DND-41 (cell line): ENCODE data around the gene COG8.
"Not testable (repeated sequence)": the region's sequence is repeated elsewhere in the genome, so short reads cannot be mapped to it uniquely, and the experiment has no call there.

Experiments
- ATAC-seq: fragments of 200-7000 bp; cut with Tn5 transposase; 3 replicates; pipeline ENCODE4 v1.9.1; 2021; ENCODE audit warnings: low read depth; ENCODE audit not compliant: insufficient read depth
- DNase-seq: peaks from one replicate; pipeline ENCODE4 v3.0.0-alpha.2; 2020
- H2AFZ ChIP-seq: 2 replicates; pipeline ENCODE4 v1.6.0; 2012; ENCODE audit warnings: low read depth, low read length
- H3K27ac ChIP-seq: 2 replicates; pipeline ENCODE4 v1.5.1; 2012; ENCODE audit warnings: low read length, inconsistent platforms
- H3K27me3 ChIP-seq: fragments of 200-600 bp; sonication (generic); 2 replicates; pipeline ENCODE4 v1.6.0; 2012; ENCODE audit warnings: low read length, mild to moderate bottlenecking, inconsistent platforms; ENCODE audit not compliant: insufficient read depth, poor library complexity
- H3K36me3 ChIP-seq: 2 replicates; pipeline ENCODE4 v1.5.1; 2012; ENCODE audit warnings: low read length, inconsistent platforms; ENCODE audit not compliant: insufficient read depth
- H3K4me1 ChIP-seq: 2 replicates; pipeline ENCODE4 v1.5.1; 2012; ENCODE audit warnings: mild to moderate bottlenecking, low read length; ENCODE audit not compliant: insufficient read depth
- H3K4me2 ChIP-seq: 2 replicates; pipeline ENCODE4 v1.6.0; 2012; ENCODE audit warnings: mild to moderate bottlenecking, moderate library complexity, low read length, inconsistent platforms; ENCODE audit not compliant: insufficient read depth
- H3K4me3 ChIP-seq, 2 experiments: fragments of 200-600 bp in 1 of 2; shearing (Covaris generic) in 1 of 2; 2 replicates each; pipeline ENCODE4 v1.5.1; 2012 to 2016; ENCODE audit warnings: inconsistent platforms in 2 of 2, low read length in 2 of 2, mild to moderate bottlenecking in 2 of 2, low read depth in 1 of 2, moderate library complexity in 1 of 2
- H3K79me2 ChIP-seq: 2 replicates; pipeline ENCODE4 v1.6.0; 2012; ENCODE audit warnings: low read length, inconsistent platforms; ENCODE audit not compliant: insufficient read depth
- H3K9ac ChIP-seq: 2 replicates; pipeline ENCODE4 v1.6.0; 2012; ENCODE audit warnings: low read depth, mild to moderate bottlenecking, inconsistent platforms, low read length, moderate library complexity
- H3K9me3 ChIP-seq: 2 replicates; pipeline ENCODE4 v1.5.1; 2012; ENCODE audit warnings: low read length, moderate library complexity, mild to moderate bottlenecking, inconsistent platforms; ENCODE audit not compliant: insufficient read depth, severe bottlenecking
- H4K20me1 ChIP-seq: 2 replicates; pipeline ENCODE4 v1.6.0; 2012; ENCODE audit warnings: low read length; ENCODE audit not compliant: insufficient read depth
- EZH2 ChIP-seq: IDR thresholded peaks from 3 replicates; pipeline ENCODE4 v1.6.1; 2012; ENCODE audit warnings: borderline replicate concordance, low read depth, mild to moderate bottlenecking, moderate library complexity, low read length, inconsistent platforms; ENCODE audit not compliant: severe bottlenecking
- TF ChIP-seq, protein P1 (sequence below): IDR thresholded peaks from 2 replicates; pipeline ENCODE4 v1.5.1; 2012; ENCODE audit warnings: borderline replicate concordance, low read length, moderate library complexity, mild to moderate bottlenecking; ENCODE audit not compliant: poor library complexity, severe bottlenecking; ENCODE audit errors: extremely low read depth

COG8 gene

GRCh38 chr16:69302301-69302700, 37.1 kb downstream of the COG8 start:
- no peaks in the 10 kb centered on the region for H3K4me1 ChIP-seq
- no peak for TF ChIP-seq EZH2
- TF ChIP-seq, protein P1, sequence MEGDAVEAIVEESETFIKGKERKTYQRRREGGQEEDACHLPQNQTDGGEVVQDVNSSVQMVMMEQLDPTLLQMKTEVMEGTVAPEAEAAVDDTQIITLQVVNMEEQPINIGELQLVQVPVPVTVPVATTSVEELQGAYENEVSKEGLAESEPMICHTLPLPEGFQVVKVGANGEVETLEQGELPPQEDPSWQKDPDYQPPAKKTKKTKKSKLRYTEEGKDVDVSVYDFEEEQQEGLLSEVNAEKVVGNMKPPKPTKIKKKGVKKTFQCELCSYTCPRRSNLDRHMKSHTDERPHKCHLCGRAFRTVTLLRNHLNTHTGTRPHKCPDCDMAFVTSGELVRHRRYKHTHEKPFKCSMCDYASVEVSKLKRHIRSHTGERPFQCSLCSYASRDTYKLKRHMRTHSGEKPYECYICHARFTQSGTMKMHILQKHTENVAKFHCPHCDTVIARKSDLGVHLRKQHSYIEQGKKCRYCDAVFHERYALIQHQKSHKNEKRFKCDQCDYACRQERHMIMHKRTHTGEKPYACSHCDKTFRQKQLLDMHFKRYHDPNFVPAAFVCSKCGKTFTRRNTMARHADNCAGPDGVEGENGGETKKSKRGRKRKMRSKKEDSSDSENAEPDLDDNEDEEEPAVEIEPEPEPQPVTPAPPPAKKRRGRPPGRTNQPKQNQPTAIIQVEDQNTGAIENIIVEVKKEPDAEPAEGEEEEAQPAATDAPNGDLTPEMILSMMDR = no peak
- H3K36me3 ChIP-seq = peaks cover 26% of the 10 kb centered on the region
- no peaks in the 10 kb centered on the region for H3K9me3 ChIP-seq
- H3K9ac ChIP-seq = no peak overlapping the region
- H4K20me1 ChIP-seq = no peaks in the 10 kb centered on the region
- no peaks in the 10 kb centered on the region for H3K79me2 ChIP-seq
- H3K4me2 ChIP-seq = no peak overlapping the region
- no peaks in the 10 kb centered on the region for H3K27me3 ChIP-seq
- no peak overlapping the region for H3K27ac ChIP-seq
- ATAC-seq (no peak), DNase-seq (no peak)
- no peak overlapping the region for H2AFZ ChIP-seq
- H3K4me3 ChIP-seq = no peak overlapping the region

DNA sequence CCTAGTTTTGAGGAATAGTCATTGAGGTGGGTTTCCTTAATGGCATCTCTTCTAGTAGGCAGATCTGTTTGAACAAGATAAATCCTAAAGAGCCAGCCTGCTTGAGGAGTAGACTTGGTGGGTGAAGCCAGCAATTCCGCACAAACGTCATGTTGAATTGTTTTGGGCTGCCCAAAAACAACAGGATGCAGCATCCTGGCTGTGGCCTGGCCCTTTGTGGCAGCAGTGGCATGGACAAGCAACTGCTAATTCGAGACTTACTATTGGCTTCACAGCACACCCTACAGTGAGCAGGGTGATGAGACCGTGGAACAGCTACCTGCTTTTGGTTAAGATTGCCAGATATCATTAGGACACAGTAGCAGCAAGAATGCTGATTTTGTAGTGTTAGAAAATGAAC, 37.5 kb downstream of the COG8 start:
- H3K9me3 ChIP-seq = no peaks in the 10 kb centered on the region
- H4K20me1 ChIP-seq = no peaks in the 10 kb centered on the region
- no peaks in the 10 kb centered on the region for H3K4me1 ChIP-seq
- H3K4me2 ChIP-seq = no peak overlapping the region
- H2AFZ ChIP-seq = no peak overlapping the region
- DNase-seq = no peak
- peaks cover 26% of the 10 kb centered on the region for H3K36me3 ChIP-seq
- no peak for TF ChIP-seq EZH2
- TF ChIP-seq, protein P1 = no peak
- no peak overlapping the region for H3K27ac ChIP-seq
- H3K79me2 ChIP-seq = no peaks in the 10 kb centered on the region
- H3K27me3 ChIP-seq = no peaks in the 10 kb centered on the region
- no peak overlapping the region for H3K9ac ChIP-seq
- ATAC-seq = no peak
- no peak overlapping the region for H3K4me3 ChIP-seq

- Histone ChIP-seq H3K27ac (no peak overlapping the region), H3K9me3 (no peaks in the 10 kb centered on the region), H3K4me1 (no peaks in the 10 kb centered on the region), H3K9ac (no peak overlapping the region), H3K27me3 (no peaks in the 10 kb centered on the region), H3K4me2 (no peak overlapping the region), H3K36me3 (peaks cover 26% of the 10 kb centered on the region), H4K20me1 (no peaks in the 10 kb centered on the region), H2AFZ (no peak overlapping the region), H3K4me3 (no peak overlapping the region), H3K79me2 (no peaks in the 10 kb centered on the region)
- no peak for TF ChIP-seq EZH2
- TF ChIP-seq, protein P1 = no peak
- ATAC-seq = no peak
- no peak for DNase-seq
These were observed 38.2 kb downstream of the COG8 start for GRCh38 chr16:69301187-69301586.

DNA sequence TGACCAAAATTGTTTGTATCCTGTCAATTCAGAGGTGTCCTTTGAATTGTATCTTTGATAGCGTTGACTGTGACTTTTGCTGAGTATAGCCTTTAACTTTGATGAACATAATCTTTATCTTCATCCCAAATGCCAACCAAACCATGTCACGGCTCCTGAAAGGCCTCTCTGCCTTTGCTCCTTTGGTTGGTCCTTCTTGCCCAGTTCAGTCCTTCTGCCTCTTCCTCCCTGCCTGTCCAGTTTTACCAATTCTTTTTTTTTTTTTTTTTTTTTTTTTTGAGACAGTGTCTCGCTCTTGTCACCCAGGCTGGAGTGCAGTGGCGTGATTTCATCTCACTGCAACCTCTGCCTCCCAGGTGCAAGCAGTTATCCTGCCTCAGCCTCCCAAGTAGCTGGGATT, 41.1 kb downstream of the COG8 start:
- Histone ChIP-seq H3K36me3 (peaks cover 26% of the 10 kb centered on the region), H3K27me3 (no peaks in the 10 kb centered on the region), H3K9ac (no peak overlapping the region), H3K4me1 (no peaks in the 10 kb centered on the region), H3K79me2 (no peaks in the 10 kb centered on the region), H3K27ac (no peak overlapping the region), H3K4me2 (no peak overlapping the region), H2AFZ (no peak overlapping the region), H3K9me3 (no peaks in the 10 kb centered on the region), H3K4me3 (no peak overlapping the region), H4K20me1 (no peaks in the 10 kb centered on the region)
- no peak for ATAC-seq
- no peak for DNase-seq
- TF ChIP-seq EZH2 = no peak
- TF ChIP-seq, protein P1 = no peak

DNA sequence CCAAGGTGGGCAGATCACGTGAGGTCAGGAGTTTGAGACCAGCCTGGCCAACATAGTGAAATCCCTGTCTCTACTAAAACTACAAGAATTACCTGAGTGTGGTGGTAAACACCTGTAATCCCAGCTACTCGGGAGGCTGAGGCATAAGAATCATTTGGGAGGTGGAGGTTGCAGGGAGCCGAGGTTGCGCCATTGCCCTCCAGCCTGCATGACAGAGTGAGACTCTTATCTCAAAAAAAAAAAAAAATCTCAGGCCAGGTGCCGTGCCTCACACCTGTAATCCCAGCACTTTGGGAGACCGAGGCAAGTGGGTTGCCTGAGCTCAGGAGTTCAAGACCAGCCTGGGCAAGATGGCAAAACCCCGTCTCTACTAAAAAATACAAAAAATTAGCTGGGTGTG, 42.6 kb downstream of the COG8 start:
- not testable (repeated sequence) for ATAC-seq

More for the DNA sequence above, 42.6 kb downstream of the COG8 start:
- H2AFZ ChIP-seq, H3K9me3 ChIP-seq, H3K9ac ChIP-seq, H3K27ac ChIP-seq, H3K4me2 ChIP-seq, H3K79me2 ChIP-seq, H3K27me3 ChIP-seq, H3K4me3 ChIP-seq, H3K4me1 ChIP-seq, DNase-seq, H4K20me1 ChIP-seq: not testable (repeated sequence)
- peaks cover 22% of the 10 kb centered on the region for H3K36me3 ChIP-seq
